Activated CD8-positive, alpha-beta memory T cell treated with anti-CD3 and anti-CD28 coated beads for 48 hours (primary cell): Measurements from ENCODE around the gene C12orf75.
"Not testable (repeated sequence)": the region's sequence is repeated elsewhere in the genome, so short reads cannot be mapped to it uniquely, and the experiment has no call there.

Experiments used
- DNase-seq, 3 experiments: peaks; one replicate each; pipeline ENCODE4 v3.0.0-alpha.2; 2020; ENCODE audit warnings: low read depth in 2 of 3, low spot score in 2 of 3

Gene C12orf75

DNA sequence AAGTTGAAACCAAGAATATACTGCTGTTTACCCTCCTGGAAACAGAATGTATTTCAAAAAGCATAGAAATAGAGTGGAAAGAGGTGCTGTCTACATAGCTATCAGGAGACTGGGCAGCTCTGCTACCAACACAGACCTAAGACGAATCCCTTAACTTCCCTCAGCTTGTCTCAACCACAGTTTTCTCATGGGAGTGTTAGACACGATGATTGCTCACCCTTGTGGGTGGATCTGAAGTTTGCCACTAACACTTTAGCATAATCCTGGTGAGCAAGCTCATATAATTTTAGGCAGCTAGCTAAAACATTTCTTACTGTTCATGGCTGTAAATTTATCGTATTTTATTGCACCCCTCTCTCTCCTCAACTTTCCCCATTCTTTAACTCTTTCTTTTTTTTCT, 38.5 kb downstream of the C12orf75 start:
- no peak for DNase-seq

DNA sequence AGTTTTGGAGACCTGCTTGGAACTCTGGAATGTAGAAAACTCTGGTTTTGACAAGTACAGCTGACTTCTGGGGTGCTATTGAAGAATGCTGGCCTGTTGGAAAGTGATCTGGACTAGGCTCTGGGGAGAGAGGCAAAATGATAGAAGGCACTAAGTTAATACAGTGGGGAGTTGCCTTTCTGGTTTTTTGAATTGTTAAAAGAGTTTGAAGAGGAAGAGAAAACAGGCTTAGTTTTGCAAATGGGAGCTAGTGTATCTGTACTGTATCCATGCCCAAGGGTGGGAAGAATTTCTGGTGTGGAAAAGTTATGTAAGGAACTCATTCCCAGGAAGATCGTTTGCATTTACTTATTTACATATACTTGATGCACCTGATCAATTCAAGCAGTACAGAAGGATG, 43.8 kb downstream of the C12orf75 start:
- no peak for DNase-seq

GRCh38 chr12:105377077-105377476, 46.6 kb downstream of the C12orf75 start:
- no peak for DNase-seq

DNA sequence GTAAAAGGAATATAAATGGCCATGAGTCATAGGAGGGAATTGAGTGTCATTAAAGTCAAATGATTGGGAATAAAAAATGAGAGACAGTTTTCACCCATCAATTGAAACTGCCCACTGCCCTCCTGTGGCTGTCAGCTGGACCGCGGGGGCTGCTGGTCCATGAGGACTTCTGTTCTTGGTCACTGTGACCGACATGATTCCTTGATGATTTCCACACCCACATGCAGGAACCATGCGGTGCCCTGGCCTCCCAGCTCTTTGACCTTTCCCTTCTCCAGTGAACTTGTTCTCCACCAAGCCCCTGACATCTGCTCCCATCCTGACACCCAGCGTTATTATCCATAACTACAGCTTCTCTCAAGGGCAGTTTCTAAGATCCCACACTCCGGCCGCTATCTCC, 48.4 kb downstream of the C12orf75 start:
- no peak for DNase-seq

DNA sequence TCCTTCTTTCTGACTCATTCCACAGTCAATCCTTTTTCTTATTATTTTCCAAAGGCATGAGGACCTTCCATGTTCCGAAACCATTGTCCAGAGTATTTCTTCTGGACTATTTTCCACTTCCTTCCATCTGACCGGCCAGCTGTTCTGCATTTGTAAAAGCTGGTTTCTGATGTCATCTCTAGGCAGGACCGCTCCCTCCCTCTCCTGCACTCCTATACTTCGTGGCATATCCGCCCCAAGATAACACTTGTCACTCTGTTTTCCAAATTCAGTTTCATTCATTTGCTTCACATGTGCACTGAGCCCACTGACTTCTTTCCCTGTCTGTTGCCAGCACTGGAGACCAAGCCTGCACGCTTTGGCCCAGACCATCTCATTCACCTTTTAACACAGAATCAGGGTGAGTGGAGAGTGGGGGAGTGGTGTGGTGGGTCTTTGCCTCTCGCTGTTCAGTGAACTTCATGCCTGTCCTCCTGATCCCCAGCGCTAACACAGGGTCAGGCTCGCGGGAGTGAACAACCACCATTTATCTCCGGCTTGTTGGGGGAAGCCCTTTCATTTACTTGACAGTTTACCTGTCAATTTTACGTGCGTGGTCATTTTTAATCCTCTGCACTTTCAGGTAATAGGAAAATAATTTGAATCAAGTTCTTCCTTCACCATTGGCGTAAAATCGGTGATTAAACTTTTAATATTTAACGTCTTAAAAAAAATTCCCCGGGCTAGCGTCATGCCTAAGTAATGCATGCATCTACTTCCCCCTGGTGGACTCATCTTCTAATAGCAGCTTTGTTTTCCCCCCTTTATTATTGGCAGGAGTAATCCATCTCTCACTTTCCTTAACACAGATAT, 52.5 kb downstream of the C12orf75 start:
- DNase-seq = no peak

DNA sequence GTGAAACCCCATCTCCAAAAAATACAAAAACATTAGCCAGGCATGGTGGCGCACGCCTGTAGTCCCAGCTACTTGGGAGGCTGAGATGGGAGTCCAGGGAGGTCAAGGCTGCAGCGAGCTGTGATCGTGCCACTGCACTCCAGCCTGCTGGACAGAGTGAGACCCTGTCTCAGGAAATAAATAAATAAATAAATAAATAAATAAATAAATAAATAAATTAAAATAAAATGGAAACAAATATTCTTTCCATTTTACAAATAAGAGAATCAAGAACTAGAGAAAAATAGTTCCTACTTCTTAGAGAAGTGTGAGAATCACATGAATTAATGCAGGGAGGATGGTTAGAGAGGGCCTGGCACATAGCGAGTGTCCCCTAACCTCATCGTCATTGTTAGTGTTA, 53.7 kb downstream of the C12orf75 start:
- DNase-seq = no peak

DNA sequence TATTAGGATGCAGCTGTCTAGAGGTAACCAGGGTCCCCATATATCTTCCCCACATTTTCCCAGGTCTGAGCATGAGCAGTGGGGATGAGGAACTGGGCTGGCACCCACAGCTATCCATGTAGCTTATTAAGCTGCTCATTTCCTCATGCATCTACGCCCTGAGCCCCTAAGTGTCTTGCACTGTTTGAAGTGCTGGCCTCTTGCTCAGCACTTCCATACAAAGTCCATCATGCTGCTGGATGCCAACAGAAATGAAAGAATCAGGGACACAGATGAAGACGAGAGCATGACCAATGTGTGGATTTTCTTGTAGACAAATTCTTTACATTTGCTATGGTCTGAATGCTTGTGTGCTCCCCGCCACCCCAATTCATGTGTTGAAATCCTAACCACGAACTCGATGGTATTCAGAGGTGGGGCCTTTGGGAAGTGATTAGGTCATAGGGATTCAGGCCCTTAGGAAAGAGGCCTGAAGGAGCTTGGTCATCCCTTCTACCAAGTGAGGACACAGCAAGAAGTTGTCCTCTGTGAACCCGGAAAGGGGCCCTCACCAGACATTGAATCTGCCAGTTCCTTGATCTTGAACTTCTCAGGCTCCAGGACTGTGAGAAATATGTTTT, 54.5 kb downstream of the C12orf75 start:
- DNase-seq = no peak

GRCh38 chr12:105386431-105386830, 55.9 kb downstream of the C12orf75 start:
- DNase-seq = no peak

DNA sequence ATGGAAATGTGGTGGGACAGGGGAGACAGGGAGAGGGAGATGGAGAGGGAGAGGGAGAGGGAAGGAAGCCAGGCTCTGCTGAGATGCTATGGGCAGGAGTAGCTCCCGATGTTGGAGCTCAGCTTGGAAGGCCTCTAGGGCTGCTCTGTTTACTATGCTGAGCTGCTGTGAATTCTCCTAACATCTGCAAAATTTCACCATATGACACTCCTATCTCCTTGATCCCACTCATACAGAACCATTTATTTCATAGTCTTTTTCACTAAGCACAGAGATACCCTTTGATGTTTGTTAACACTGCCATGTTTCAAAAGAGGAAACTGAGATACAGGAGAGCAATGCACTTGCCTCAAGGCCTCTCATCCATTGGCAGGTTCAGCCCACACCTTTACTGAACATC, 60.7 kb downstream of the C12orf75 start:
- DNase-seq = no peak

- no peak for DNase-seq
Measured at GRCh38 chr12:105393587-105393986, 63.1 kb downstream of the C12orf75 start.

DNA sequence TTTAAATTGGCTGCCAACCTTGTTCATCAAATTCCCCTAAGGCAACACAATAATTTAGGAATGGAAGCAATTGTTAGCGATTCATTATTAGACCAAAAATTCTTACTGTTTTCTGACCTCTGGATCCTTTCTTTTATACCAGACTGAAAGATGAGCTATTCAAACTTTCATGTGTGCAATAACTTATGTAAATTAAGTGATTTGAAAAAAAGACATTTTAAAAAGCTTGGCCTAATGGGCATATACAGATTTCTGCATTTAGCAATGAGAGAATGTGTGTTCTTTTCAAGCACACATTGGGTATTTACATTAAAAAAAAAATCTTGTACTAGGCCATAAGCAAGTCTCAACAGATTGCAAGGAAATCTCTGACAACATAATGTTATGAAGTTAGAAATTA, 65.5 kb downstream of the C12orf75 start:
- no peak for DNase-seq

DNA sequence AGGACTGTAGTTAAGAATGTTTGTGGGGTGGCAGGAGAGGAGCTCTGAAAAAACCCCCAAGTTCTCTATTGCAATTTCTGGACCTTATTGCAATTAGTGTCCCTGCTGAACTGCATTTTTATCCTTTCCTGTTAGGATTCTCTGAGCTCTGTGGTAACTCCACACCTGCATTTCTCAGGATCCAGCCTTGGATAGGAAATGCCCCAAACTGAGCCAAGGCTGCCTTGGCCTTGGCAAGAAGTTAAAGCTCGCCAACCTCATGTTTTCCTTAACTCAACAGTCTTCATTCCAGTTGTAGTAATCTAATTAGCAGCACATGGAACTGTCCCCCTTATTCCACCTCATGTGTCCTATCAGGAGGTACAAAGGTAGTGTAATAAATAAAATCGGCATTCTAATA, 66.5 kb downstream of the C12orf75 start:
- DNase-seq = no peak

DNA sequence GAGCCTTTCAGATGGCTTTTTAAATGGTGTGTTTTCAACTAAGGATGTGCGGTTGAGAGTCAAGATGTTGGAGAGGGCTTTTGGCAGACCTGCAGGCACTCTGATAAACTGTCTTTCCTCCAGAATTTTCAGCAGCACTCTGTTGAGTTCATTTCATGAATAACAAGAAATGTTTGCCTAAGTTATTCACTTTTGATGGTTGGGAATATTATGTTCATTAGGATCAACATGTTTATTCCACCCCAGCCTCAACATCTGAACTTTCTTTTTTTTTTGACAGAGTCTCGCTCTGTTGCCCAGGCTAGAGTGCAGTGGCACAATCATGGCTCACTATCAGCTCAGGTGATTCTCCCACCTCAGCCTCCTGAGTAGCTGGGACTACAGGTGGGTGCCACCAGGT, 68.4 kb downstream of the C12orf75 start:
- no peak for DNase-seq

GRCh38 chr12:105399428-105400081, 69.1 kb downstream of the C12orf75 start:
- DNase-seq = no peak

- no peak for DNase-seq
Measured at GRCh38 chr12:105400227-105400626, 69.7 kb downstream of the C12orf75 start.

GRCh38 chr12:105401198-105401597, 70.7 kb downstream of the C12orf75 start:
- no peak for DNase-seq

DNA sequence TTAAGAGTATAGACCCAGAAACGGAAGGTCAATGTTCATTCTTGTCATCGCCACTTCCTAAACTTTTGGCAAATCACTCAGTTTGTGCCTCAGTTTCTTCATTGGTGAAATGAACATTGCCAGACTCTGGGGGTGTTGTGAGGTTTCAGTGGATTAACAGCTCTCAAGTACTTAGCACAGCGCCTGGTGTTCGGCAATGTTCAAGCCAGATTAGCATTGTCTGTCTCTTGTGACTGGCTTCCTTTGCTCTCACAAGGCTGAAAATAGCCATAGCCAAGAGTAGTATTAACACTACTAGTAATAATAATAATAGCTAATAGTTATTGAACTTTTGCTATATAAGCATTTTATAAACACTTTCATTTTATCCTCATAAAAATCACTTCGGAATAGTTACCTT, 71.9 kb downstream of the C12orf75 start:
- no peak for DNase-seq

- no peak for DNase-seq
Measured at GRCh38 chr12:105403095-105403494, 72.6 kb downstream of the C12orf75 start.

- DNase-seq = not testable (repeated sequence)
Measured at GRCh38 chr12:105404134-105404533, 73.6 kb downstream of the C12orf75 start.

GRCh38 chr12:105406497-105406896, 76.0 kb downstream of the C12orf75 start:
- no peak for DNase-seq

DNA sequence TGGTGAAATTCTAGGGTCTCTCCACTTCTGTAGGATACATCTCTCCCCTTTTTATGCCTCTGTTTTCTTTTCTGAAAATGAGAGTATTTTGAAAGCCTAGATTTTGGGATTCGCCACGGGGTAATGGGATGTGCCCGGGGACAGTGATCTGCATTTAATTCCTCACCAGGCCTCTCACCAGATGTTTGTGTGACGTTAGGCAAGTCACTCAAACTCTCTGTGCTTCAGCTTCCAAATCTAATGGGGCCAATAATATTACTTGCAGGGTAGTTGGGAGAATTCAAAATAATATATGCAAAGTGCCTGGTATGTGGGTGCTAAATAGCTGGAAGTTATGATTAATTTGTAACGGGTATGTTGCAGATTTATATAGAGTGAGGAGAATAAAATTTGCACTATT, 78.8 kb downstream of the C12orf75 start:
- no peak for DNase-seq

GRCh38 chr12:105409801-105410471, 79.4 kb downstream of the C12orf75 start:
- no peak for DNase-seq
